Measurements from ENCODE around the gene E2F4.

DNA sequence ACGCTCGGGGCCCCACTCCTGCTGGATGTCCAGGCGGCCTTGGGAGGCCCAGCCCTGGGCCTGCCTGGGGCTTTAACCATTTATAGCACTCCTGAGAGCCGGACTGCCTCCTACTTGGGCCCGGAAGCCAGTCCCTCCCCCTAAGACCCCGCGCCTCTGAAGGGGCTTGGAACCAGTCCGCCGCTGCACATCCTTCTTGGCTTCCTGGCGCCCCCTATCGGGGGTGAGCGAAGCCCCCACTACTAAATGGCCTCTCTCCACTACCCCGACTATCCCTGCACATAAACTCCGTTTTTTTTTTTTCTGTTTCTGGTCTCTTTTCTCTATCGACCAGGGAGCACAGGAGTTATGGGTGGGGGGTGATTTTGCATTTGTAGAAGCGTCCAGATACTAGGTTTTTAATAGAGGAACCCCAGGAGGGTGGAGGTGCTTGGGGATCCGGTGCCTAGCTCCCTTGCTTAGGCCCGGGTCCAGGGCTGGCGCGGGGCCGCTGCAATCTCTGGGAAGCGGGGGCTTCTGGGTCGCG is 22.2 kb upstream of the E2F4 start:
- no peak for TF ChIP-seq TAF1 (IDR thresholded peaks at IDR 0.05; ENCODE audit: low read depth)
- TF ChIP-seq FOXM1 (IDR thresholded peaks at IDR 0.05; ENCODE audit: borderline replicate concordance, low read depth) = no peak
- TF ChIP-seq TEAD4 (IDR thresholded peaks at IDR 0.05) = no peak
- TF ChIP-seq TCF12 (IDR thresholded peaks at IDR 0.05; ENCODE audit: low read depth) = no peak
- TF ChIP-seq, protein P1, sequence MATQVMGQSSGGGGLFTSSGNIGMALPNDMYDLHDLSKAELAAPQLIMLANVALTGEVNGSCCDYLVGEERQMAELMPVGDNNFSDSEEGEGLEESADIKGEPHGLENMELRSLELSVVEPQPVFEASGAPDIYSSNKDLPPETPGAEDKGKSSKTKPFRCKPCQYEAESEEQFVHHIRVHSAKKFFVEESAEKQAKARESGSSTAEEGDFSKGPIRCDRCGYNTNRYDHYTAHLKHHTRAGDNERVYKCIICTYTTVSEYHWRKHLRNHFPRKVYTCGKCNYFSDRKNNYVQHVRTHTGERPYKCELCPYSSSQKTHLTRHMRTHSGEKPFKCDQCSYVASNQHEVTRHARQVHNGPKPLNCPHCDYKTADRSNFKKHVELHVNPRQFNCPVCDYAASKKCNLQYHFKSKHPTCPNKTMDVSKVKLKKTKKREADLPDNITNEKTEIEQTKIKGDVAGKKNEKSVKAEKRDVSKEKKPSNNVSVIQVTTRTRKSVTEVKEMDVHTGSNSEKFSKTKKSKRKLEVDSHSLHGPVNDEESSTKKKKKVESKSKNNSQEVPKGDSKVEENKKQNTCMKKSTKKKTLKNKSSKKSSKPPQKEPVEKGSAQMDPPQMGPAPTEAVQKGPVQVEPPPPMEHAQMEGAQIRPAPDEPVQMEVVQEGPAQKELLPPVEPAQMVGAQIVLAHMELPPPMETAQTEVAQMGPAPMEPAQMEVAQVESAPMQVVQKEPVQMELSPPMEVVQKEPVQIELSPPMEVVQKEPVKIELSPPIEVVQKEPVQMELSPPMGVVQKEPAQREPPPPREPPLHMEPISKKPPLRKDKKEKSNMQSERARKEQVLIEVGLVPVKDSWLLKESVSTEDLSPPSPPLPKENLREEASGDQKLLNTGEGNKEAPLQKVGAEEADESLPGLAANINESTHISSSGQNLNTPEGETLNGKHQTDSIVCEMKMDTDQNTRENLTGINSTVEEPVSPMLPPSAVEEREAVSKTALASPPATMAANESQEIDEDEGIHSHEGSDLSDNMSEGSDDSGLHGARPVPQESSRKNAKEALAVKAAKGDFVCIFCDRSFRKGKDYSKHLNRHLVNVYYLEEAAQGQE (IDR thresholded peaks at IDR 0.05; ENCODE audit: low read depth) = no peak

Data from Ishikawa (cell line).